HS-27A (cell line): ENCODE data around the gene PDE6B.
"Not testable (repeated sequence)": the region's sequence is repeated elsewhere in the genome, so short reads cannot be mapped to it uniquely, and the experiment has no call there.

Experiments
- DNase-seq: peaks from one replicate; pipeline ENCODE4 v3.0.0-alpha.2; 2012; ENCODE audit warnings: low read depth, missing footprints

PDE6B gene

GRCh38 chr4:704198-704891 is 79.0 kb downstream of the PDE6B start:
- no peak for DNase-seq

GRCh38 chr4:704971-705277 is 79.6 kb downstream of the PDE6B start:
- no peak for DNase-seq

GRCh38 chr4:705278-706082 is 80.1 kb downstream of the PDE6B start, which contains the start of gene PCGF3:
TSS of gene PCGF3 (plus strand) at chr4:705832. CDS start at chr4:733681, 27,849 bp downstream.
- peak; percentile 47 for DNase-seq

DNA sequence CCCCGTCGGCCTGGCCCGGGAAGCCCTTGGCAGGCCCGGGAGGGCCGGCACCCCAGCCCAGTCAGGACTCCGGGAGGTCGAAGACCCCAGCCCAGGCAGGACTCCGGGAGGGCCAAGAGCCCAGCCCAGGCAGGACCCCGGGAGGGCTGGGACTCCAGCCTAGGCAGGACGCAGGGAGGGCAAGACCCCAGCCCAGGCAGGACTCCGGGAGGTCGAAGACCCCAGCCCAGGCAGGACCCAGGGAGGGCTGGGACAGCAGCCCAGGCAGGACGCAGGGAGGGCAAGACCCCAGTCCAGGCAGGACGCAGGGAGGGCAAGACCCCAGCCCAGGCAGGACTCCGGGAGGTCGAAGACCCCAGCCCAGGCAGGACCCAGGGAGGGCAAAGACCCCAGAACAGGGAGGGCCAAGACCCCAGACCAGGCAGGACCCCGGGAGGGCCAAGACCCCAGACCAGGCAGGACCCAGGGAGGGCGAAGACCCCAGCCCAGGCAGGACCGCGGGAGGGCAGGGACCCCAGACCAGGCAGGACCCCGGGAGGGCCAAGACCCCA is 80.8 kb downstream of the PDE6B start:
- not testable (repeated sequence) for DNase-seq

DNA sequence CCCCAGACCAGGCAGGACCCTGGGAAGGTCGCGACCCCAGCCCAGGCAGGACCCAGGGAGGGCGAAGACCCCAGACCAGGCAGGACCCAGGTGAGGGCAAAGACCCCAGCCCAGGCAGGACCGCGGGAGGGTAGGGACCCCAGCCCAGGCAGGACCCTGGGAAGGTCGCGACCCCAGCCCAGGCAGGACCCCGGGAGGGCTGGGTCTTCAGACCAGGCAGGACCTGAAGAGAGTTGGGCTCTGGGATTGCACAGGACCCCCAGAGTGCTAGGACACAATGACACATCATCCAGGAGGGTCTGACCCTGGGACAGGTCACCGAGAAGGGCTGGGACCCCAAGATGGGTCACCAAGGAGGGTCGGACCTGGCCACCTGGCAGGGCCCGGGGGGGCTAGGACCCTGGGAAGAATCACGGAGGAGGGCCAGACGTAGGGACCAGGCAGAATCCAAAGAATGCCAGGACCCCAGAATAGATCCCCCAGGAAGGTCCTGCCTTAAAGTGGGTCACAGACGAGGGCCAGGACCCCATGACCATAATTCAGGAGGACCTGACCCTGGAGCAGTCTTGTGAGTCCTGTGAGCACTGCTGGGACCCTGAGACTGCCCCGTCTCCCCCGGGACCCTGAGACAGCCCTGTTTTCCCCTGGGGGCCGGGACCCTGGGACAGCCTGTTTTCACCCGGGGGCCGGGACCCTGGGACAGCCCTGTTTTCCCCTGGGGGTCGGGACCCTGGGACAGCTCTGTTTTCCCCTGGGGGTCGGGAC is 81.6 kb downstream of the PDE6B start:
- no peak for DNase-seq

DNA sequence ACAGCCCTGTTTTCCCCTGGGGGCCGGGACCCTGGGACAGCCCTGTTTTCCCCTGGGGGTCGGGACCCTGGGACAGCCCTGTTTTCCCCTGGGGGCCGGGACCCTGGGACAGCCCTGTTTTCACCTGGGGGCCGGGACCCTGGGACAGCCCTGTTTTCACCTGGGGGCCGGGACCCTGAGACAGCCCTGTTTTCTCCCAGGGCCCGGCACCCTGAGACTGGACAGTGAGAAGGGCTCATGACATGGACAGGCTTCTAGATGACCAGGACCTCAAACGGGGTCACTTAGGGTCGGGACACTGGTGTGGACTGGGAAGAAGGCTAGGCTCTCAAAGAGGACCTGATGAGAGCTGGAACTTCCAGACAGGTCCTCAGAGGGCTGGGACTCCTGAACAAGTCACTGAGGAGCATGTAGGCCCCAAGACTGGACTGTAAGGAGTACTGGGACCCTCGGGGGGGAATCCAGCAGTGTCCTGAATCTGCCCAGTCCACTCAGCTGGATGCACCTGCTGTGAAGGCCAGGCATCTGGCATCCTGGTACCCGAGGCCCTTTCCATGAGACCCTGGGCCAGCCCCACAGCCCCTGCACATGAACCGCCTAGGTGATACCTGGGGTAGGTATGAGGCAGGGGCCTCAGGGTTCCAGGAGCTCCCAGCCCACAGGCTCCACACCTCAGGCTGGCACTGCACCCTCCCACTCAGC is 82.7 kb downstream of the PDE6B start:
- DNase-seq: no peak

- no peak for DNase-seq
Observed at GRCh38 chr4:708631-708933, 83.2 kb downstream of the PDE6B start.

- DNase-seq: no peak
Observed at GRCh38 chr4:709348-709747, 84.0 kb downstream of the PDE6B start.

DNA sequence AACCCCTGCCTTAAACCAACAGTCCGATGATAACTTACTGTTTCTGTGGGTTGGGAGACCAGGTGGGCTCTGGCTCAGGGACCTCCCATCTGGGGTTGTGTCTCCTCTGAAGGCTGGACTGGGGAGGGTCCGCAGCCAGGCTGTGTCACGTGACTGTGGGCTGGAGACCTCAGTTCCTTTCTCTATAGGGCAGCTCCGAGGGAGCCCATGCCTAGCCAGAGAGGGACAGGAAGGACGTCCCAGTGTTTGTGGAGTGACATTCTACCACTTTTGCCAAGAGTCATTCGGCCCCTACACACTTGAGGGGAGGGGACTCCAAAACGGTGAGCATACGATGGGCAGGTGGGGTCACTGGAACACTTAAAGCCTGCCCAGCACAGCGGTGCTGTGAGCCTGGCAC is 84.7 kb downstream of the PDE6B start:
- no peak for DNase-seq

- DNase-seq: no peak
Observed at GRCh38 chr4:710916-711315, 85.5 kb downstream of the PDE6B start.

DNA sequence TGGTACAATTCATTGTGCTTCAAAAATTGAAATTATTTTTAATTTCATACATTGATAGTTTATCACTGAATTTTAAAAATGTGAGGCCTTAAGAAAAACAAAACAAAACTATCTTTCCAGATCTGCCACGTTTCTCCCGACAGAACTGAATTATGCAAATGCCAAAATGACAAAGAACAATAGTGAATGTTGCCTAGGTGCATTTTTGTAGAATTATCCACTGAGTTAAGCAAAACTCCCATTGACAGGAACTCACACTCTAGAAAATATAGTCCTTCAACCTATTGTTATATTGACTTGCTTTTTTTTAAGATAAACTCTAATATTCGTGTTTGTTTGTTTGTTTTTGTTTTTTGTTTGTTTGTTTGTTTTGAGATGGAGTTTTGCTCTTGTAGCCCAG is 86.7 kb downstream of the PDE6B start:
- no peak for DNase-seq

DNA sequence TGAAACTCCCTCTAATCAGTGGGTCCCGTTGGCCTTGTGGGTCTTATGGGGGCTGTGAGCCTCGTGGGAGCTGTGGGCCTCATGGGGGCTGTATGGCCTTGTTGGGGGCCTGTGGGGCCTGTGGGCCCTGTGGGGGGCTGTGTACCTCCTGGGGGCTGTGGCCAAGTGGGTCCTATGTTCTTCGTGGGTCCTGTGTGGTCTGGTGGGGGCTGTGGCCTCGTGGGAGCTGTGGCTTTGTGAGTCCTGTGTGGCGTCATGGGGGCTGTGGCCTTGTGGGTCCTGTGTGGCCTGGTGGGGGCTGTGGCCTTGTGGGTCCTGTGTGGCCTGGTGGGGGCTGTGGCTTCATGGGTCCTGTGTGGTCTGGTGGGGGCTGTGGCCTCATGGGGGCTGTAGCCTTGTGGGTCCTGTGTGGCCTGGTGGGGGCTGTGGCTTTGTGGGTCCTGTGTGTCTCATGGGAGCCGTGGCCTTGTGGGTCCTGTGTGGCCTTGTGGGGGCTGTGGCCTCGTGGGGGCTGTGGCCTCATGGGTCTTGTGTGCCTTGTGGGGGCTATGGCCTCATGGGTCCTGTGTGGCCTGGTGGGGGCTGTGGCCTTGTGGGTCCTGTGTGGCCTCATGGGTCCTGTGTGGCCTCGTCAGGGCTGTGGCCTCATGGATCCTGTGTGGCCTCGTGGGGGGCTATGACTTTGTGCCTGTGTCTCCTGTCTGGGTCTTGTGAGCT is 87.7 kb downstream of the PDE6B start:
- no peak for DNase-seq

- no peak for DNase-seq
Observed at GRCh38 chr4:714087-714486, 88.7 kb downstream of the PDE6B start.

DNA sequence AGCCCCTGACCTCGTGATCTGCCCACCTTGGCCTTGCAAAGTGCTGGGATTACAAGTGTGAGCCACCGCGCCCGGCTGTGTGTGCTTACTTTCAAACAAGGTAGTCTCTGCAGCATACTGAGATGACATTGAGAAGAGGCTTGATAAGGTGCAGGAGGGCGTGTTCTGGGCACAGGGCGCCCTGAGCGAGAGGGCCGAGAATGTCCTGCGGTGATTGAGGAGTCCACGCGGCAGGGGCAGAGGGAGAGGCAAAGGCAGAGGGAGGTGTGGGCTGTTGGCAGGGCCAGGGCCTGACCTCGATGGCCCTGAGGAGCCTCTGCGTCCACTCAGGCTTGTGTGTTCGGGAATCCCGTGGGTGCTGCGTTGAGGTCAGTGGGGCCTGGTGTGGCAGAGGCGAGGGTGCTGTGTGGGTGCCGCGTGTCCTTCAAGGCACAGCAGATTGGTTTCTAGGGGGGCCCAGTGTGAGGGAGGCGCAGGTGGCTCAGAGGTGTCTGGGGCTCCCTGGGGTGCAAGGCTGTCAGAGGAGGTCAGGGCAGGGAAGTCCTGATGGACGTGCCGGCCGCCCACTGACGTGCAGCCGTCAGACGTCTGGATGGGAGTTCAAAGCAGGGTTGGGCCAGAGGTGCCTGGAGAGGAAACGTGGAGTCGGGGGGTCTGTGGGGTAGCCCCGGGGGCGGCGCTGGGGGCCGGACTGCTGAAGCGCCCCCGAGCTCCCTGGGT is 92.4 kb downstream of the PDE6B start:
- no peak for DNase-seq

- DNase-seq: no peak
Observed at GRCh38 chr4:718460-718859, 93.1 kb downstream of the PDE6B start.
